VCaP (cell line): Measurements from ENCODE around the gene GK2.

Experiments used
- H3K27ac ChIP-seq: fragments of 450-650 bp; 2 replicates; pipeline ENCODE4 v1.5.1; 2017
- CTCF ChIP-seq: fragments of 450-650 bp; conservative IDR thresholded peaks from 2 replicates; pipeline ENCODE4 v1.5.1; 2017; ENCODE audit warnings: mild to moderate bottlenecking, moderate library complexity

The GK2 gene

GRCh38 chr4:79362626-79363025 lies 45.4 kb downstream of the GK2 start:
- TF ChIP-seq CTCF = no peak
- H3K27ac ChIP-seq = no peak overlapping the region

- TF ChIP-seq CTCF = no peak
- no peak overlapping the region for H3K27ac ChIP-seq
These were observed 48.0 kb downstream of the GK2 start for GRCh38 chr4:79360006-79360405.

GRCh38 chr4:79358438-79358837 lies 49.6 kb downstream of the GK2 start:
- no peak overlapping the region for H3K27ac ChIP-seq
- no peak for TF ChIP-seq CTCF

GRCh38 chr4:79357365-79357764 lies 50.7 kb downstream of the GK2 start:
- no peak overlapping the region for H3K27ac ChIP-seq
- no peak for TF ChIP-seq CTCF
